Fibroblast of skin of scalp (primary cell): ENCODE results near the gene KRTAP1-5. TPM values are rescaled to one million over a fixed set of nuclear protein-coding genes. Genes with fewer than 3 reads are reported as not detected.
"Not testable (repeated sequence)": the region's sequence is repeated elsewhere in the genome, so short reads cannot be mapped to it uniquely, and the experiment has no call there.

Experiments used
- DNase-seq: peaks from one replicate; pipeline ENCODE4 v3.0.0-alpha.2; 2013
- polyA plus RNA-seq, 2 experiments: library from polyadenylated mRNA; unstranded; fragments of 120-200 nt; gene quantifications; one replicate each; pipeline ENCODE4 v1.2.1, GENCODE V29; 2013; ENCODE audit not compliant: insufficient read length in 2 of 2

The KRTAP1-5 gene
- 4.6 TPM for polyA plus RNA-seq (2013, experiment 1 of 2; ENCODE audit: insufficient read length)
- 3.9 TPM for polyA plus RNA-seq (2013, experiment 2 of 2; ENCODE audit: insufficient read length)

GRCh38 chr17:41026715-41027471 is at the start of gene KRTAP1-5:
KRTAP1-5 (minus strand) TSS chr17:41027208; CDS start chr17:41027155, 53 bp downstream.
- peak; percentile 83 for DNase-seq

- DNase-seq, result no peak
Measured at GRCh38 chr17:41076788-41077187, 49.8 kb upstream of the KRTAP1-5 start.

GRCh38 chr17:41073676-41074075 is 46.7 kb upstream of the KRTAP1-5 start:
- no peak for DNase-seq

GRCh38 chr17:41071606-41072360 is 44.8 kb upstream of the KRTAP1-5 start:
- DNase-seq, result no peak

GRCh38 chr17:41069031-41069430 is 42.0 kb upstream of the KRTAP1-5 start:
- DNase-seq, result no peak

GRCh38 chr17:41067281-41067680 is 40.3 kb upstream of the KRTAP1-5 start:
- peak; percentile 74 for DNase-seq

- DNase-seq, result peak; percentile 86
Measured at GRCh38 chr17:41065829-41066624, 39.0 kb upstream of the KRTAP1-5 start, which contains the start of gene KRTAP2-4. KRTAP2-4 (minus strand) TSS chr17:41065879; CDS start chr17:41065845, 34 bp downstream.

GRCh38 chr17:41065016-41065689 is 38.1 kb upstream of the KRTAP1-5 start:
- DNase-seq, result not testable (repeated sequence)

GRCh38 chr17:41064301-41064700 is 37.3 kb upstream of the KRTAP1-5 start:
- no peak for DNase-seq

- no peak for DNase-seq
Measured at GRCh38 chr17:41063449-41063848, 36.4 kb upstream of the KRTAP1-5 start.

- DNase-seq, result peak; percentile 99
Measured at GRCh38 chr17:41061964-41062363, 35.0 kb upstream of the KRTAP1-5 start.

GRCh38 chr17:41060052-41060604 is 33.1 kb upstream of the KRTAP1-5 start, which contains the start of gene KRTAP2-3:
KRTAP2-3 (minus strand) TSS chr17:41060114; CDS start chr17:41060050, 64 bp downstream.
- DNase-seq, result peak; percentile 98

GRCh38 chr17:41059276-41060051 is 32.5 kb upstream of the KRTAP1-5 start:
- DNase-seq, result peak; percentile 95

- no peak for DNase-seq
Measured at GRCh38 chr17:41058741-41059140, 31.7 kb upstream of the KRTAP1-5 start.

- no peak for DNase-seq
Measured at GRCh38 chr17:41057547-41057946, 30.5 kb upstream of the KRTAP1-5 start.

GRCh38 chr17:41055130-41055529 is 28.1 kb upstream of the KRTAP1-5 start, which contains the start of gene KRTAP2-2:
KRTAP2-2 (minus strand) TSS chr17:41055230; CDS start chr17:41055211, 19 bp downstream.
- DNase-seq, result not testable (repeated sequence)

GRCh38 chr17:41054556-41054955 is 27.5 kb upstream of the KRTAP1-5 start:
- DNase-seq, result not testable (repeated sequence)

GRCh38 chr17:41054025-41054424 is 27.0 kb upstream of the KRTAP1-5 start:
- no peak for DNase-seq

- DNase-seq, result peak; percentile 63
Measured at GRCh38 chr17:41052566-41052965, 25.6 kb upstream of the KRTAP1-5 start.

- peak; percentile 75 for DNase-seq
Measured at GRCh38 chr17:41049110-41049509, 22.1 kb upstream of the KRTAP1-5 start.

GRCh38 chr17:41048441-41048840 is 21.4 kb upstream of the KRTAP1-5 start:
- peak; percentile 84 for DNase-seq
